ENCODE data around the gene TAF4B.

GRCh38 chr18:26252411-26252810, 26.2 kb downstream of the TAF4B start:
- no peak for TF ChIP-seq CTCF (conservative IDR thresholded peaks at IDR 0.05; ENCODE audit: low read length)
- TF ChIP-seq EZH2phosphoT487 (IDR thresholded peaks at IDR 0.05; ENCODE audit: borderline replicate concordance, low read depth, low read length), result no peak

All from OCI-LY7 (cell line).